Keratinocyte (primary cell): Measurements from ENCODE around the gene RPL18. TPM values are rescaled to one million over a fixed set of nuclear protein-coding genes. Genes with fewer than 3 reads are reported as not detected.

Experiments
- DNase-seq: peaks from one replicate; pipeline ENCODE4 v3.0.0-alpha.2; 2011; ENCODE audit warnings: low read depth, missing footprints, low spot score
- FAIRE-seq: peaks from 2 replicates; lab custom pipeline; 2011; peaks lifted over from hg19 to GRCh38; lab: Jason Lieb, UNC
- H2AFZ ChIP-seq: 2 replicates; pipeline ENCODE4 v1.6.0; 2012; ENCODE audit warnings: low read length, control low read depth, inconsistent platforms; ENCODE audit not compliant: control insufficient read depth
- H3K27ac ChIP-seq: 2 replicates; pipeline ENCODE4 v1.5.1; 2011; ENCODE audit warnings: low read length; ENCODE audit not compliant: control insufficient read depth, insufficient read depth
- H3K27me3 ChIP-seq: 3 replicates; pipeline ENCODE4 v1.6.0; 2011; ENCODE audit warnings: low read length; ENCODE audit not compliant: control insufficient read depth, insufficient read depth; ENCODE audit errors: extremely low read depth
- H3K36me3 ChIP-seq, 2 experiments: 2 replicates in 1 of 2; 3 replicates in 1 of 2; pipeline ENCODE4 v1.5.1; 2011; ENCODE audit warnings: low read length in 2 of 2, mild to moderate bottlenecking in 1 of 2; ENCODE audit not compliant: control insufficient read depth in 2 of 2, insufficient read depth in 2 of 2; ENCODE audit errors: extremely low read depth in 1 of 2
- H3K4me1 ChIP-seq: 3 replicates; pipeline ENCODE4 v1.5.1; 2011; ENCODE audit warnings: low read length; ENCODE audit not compliant: control insufficient read depth, insufficient read depth; ENCODE audit errors: extremely low read depth
- H3K4me2 ChIP-seq: 3 replicates; pipeline ENCODE4 v1.6.0; 2011; ENCODE audit warnings: low read depth, low read length; ENCODE audit not compliant: control insufficient read depth, insufficient read depth; ENCODE audit errors: extremely low read depth
- H3K4me3 ChIP-seq, 3 experiments: fragments of 200-600 bp in 1 of 3; sonication (generic) in 1 of 3; 2 replicates in 2 of 3; 3 replicates in 1 of 3; pipeline ENCODE4 v1.5.1; 2011 to 2016; ENCODE audit warnings: low read length in 3 of 3, mild to moderate bottlenecking in 3 of 3, control low read depth in 2 of 3, inconsistent platforms in 1 of 3, low read depth in 1 of 3, mixed read lengths in 1 of 3, mixed run types in 1 of 3, moderate library complexity in 1 of 3; ENCODE audit not compliant: control insufficient read depth in 2 of 3, insufficient read depth in 2 of 3; ENCODE audit errors: extremely low read depth in 1 of 3
- H3K79me2 ChIP-seq: 2 replicates; pipeline ENCODE4 v1.6.0; 2012; ENCODE audit warnings: low read length; ENCODE audit not compliant: control insufficient read depth, insufficient read depth
- H3K9ac ChIP-seq: 3 replicates; pipeline ENCODE4 v1.6.0; 2011; ENCODE audit warnings: low read length; ENCODE audit not compliant: control insufficient read depth, insufficient read depth; ENCODE audit errors: extremely low read depth
- H3K9me1 ChIP-seq: 3 replicates; pipeline ENCODE4 v1.6.0; 2011; ENCODE audit warnings: low read length; ENCODE audit not compliant: control insufficient read depth, insufficient read depth; ENCODE audit errors: extremely low read depth
- H3K9me3 ChIP-seq: 2 replicates; pipeline ENCODE4 v1.5.1; 2012; ENCODE audit warnings: low read depth, low read length; ENCODE audit not compliant: control insufficient read depth
- H4K20me1 ChIP-seq: 3 replicates; pipeline ENCODE4 v1.6.0; 2011; ENCODE audit warnings: low read length; ENCODE audit not compliant: control insufficient read depth, insufficient read depth; ENCODE audit errors: extremely low read depth
- CTCF ChIP-seq, 3 experiments: IDR thresholded peaks in 1 of 3; conservative IDR thresholded peaks in 1 of 3; optimal IDR thresholded peaks in 1 of 3; 2 replicates in 2 of 3; 3 replicates in 1 of 3; pipeline versions ENCODE3 to v1.5.1; 2011; ENCODE audit warnings: low read length in 3 of 3, mild to moderate bottlenecking in 3 of 3, moderate library complexity in 2 of 3, control low read depth in 1 of 3, inconsistent platforms in 1 of 3; ENCODE audit not compliant: insufficient read depth in 2 of 3; ENCODE audit errors: extremely low read depth in 1 of 3
- EZH2 ChIP-seq: IDR thresholded peaks from one replicate; pipeline ENCODE4 v1.6.1; 2012; ENCODE audit warnings: inconsistent platforms, mild to moderate bottlenecking, low read length, moderate library complexity
- dilution Hi-C: fragments of 300-500 bp; cut with MboI; formaldehyde crosslinking; loops from one replicate; pipeline ENCODE4 v1.7.0; 2020; ENCODE audit warnings: low sequenced_read_pairs; ENCODE audit not compliant: extremely low pct_ligation_motif_present
- polyA plus RNA-seq, 5 experiments: library from polyadenylated mRNA; depleted of rRNA in 3 of 5; stranded (reverse) in 3 of 5; stranded (forward) in 1 of 5; unstranded in 1 of 5; fragments of >200 nt; gene quantifications; 1 replicate in 1 of 5; 2 replicates in 3 of 5; 3 replicates in 1 of 5; pipeline versions ENCODE4 v1.2.1 to v1.2.3, GENCODE V29; 2011 to 2012; ENCODE audit warnings: missing spikeins in 2 of 5, low read depth in 1 of 5, low replicate concordance in 1 of 5

RPL18 gene
- polyA plus RNA-seq, 1 donor (not counting 4 experiments of a cell fraction or from before 2014, with no cell fraction given): 1,015 TPM

- Histone ChIP-seq H3K27ac (no peak overlapping the region), H3K9me1 (no peaks in the 10 kb centered on the region), H3K36me3 (no peaks in the 10 kb centered on the region), H3K79me2 (no peaks in the 10 kb centered on the region), H3K4me2 (peak overlapping the region; percentile 71), H2AFZ (peak overlapping the region; percentile 90), H3K4me1 (peaks cover 33% of the 10 kb centered on the region), H3K9ac (peak overlapping the region; percentile 50), H3K27me3 (no peaks in the 10 kb centered on the region), H4K20me1 (no peaks in the 10 kb centered on the region), H3K4me3 (peak overlapping the region in 2 of 3 experiments; percentile 38 to 46), H3K9me3 (no peaks in the 10 kb centered on the region)
- no peak for FAIRE-seq
- no peak for DNase-seq
- dilution Hi-C loops: no loop called here
- no peak for TF ChIP-seq EZH2
- TF ChIP-seq CTCF (optimal IDR thresholded peaks at IDR 0.05 in 1 of 3, IDR thresholded peaks at IDR 0.05 in 1 of 3, conservative IDR thresholded peaks at IDR 0.05 in 1 of 3; ENCODE audit: extremely low read depth in 1 of 3, insufficient read depth in 2 of 3, low read length in 3 of 3): no peak
Measured at GRCh38 chr19:48639483-48640375, 20.8 kb upstream of the RPL18 start.

- H3K9me1 ChIP-seq: no peaks in the 10 kb centered on the region
- H3K79me2 ChIP-seq: no peaks in the 10 kb centered on the region
- dilution Hi-C loops: no loop called here
- no peak overlapping the region for H3K4me3 ChIP-seq
- H4K20me1 ChIP-seq: no peaks in the 10 kb centered on the region
- no peak overlapping the region for H3K27ac ChIP-seq
- peaks cover 41% of the 10 kb centered on the region for H3K4me1 ChIP-seq
- peak overlapping the region; percentile 89 for H3K4me2 ChIP-seq
- TF ChIP-seq EZH2: no peak
- no peak for TF ChIP-seq CTCF (optimal IDR thresholded peaks at IDR 0.05 in 1 of 3, IDR thresholded peaks at IDR 0.05 in 1 of 3, conservative IDR thresholded peaks at IDR 0.05 in 1 of 3; ENCODE audit: extremely low read depth in 1 of 3, insufficient read depth in 2 of 3, low read length in 3 of 3)
- no peak overlapping the region for H2AFZ ChIP-seq
- H3K36me3 ChIP-seq: no peaks in the 10 kb centered on the region
- no peak overlapping the region for H3K9ac ChIP-seq
- DNase-seq (no peak), FAIRE-seq (no peak)
- H3K9me3 ChIP-seq: no peaks in the 10 kb centered on the region
- no peaks in the 10 kb centered on the region for H3K27me3 ChIP-seq
Measured at GRCh38 chr19:48638831-48639381, 19.9 kb upstream of the RPL18 start.
